Dendritic cell treated with granulocyte-macrophage colony-stimulating factor and Interleukin-4, amounts not matched to agents 40 ng/mL and 50 ng/mL, for 4 days (primary cell): ENCODE data around the gene ZNF23.

Source experiments
- H3K27ac Mint-ChIP-seq: one replicate; pipeline ENCODE4 v1.8.0; 2022; ENCODE audit warnings: mild to moderate bottlenecking, mixed read lengths
- H3K27me3 Mint-ChIP-seq: one replicate; pipeline ENCODE4 v1.8.0; 2022; ENCODE audit warnings: mild to moderate bottlenecking, mixed read lengths
- H3K36me3 Mint-ChIP-seq: one replicate; pipeline ENCODE4 v1.8.0; 2022; ENCODE audit warnings: low read depth, mixed read lengths
- H3K4me1 Mint-ChIP-seq: one replicate; pipeline ENCODE4 v1.8.0; 2022; ENCODE audit warnings: low read depth, mixed read lengths
- H3K4me3 Mint-ChIP-seq: one replicate; pipeline ENCODE4 v1.8.0; 2022; ENCODE audit warnings: mild to moderate bottlenecking, moderate library complexity, mixed read lengths
- H3K9me3 Mint-ChIP-seq: one replicate; pipeline ENCODE4 v1.8.0; 2022; ENCODE audit warnings: mixed read lengths
- intact Hi-C: fragments of 100-400 bp; cut with micrococcal nuclease; formaldehyde crosslinking; loops from one replicate; pipeline ENCODE4 v1.15.0; 2022

The ZNF23 gene

DNA sequence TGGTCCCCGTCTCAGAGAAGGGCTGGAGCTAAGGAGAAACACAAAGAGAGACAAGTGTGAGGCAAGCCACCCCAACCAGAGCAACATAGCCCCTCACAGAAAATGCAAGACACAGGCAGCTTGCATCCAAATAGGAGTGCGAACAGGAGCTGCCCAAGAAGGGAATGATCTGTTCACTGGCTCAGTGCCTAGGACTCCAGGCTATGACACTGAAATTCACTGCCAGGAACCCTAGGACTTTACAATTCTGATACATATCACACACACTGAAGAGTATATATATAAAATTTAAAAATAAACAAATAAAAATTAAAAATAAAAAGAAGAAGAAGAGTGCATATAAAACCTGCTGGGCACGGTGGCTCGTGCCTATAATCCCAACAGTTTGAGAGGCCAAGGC is 5.2 kb downstream of the ZNF23 start:
- Mint-ChIP-seq H3K27ac (no peak overlapping the region), H3K9me3 (peaks cover 43% of the 10 kb centered on the region), H3K4me3 (no peak overlapping the region), H3K36me3 (peaks cover 53% of the 10 kb centered on the region), H3K4me1 (no peaks in the 10 kb centered on the region), H3K27me3 (no peaks in the 10 kb centered on the region)
- intact Hi-C loops = no loop called here

- Mint-ChIP-seq H3K9me3 (peaks cover 79% of the 10 kb centered on the region), H3K4me3 (no peak overlapping the region), H3K27me3 (no peaks in the 10 kb centered on the region), H3K36me3 (peaks cover 83% of the 10 kb centered on the region), H3K4me1 (no peaks in the 10 kb centered on the region), H3K27ac (no peak overlapping the region)
- intact Hi-C loops = no loop called here
These were observed 9.0 kb downstream of the ZNF23 start for GRCh38 chr16:71453036-71453435.

DNA sequence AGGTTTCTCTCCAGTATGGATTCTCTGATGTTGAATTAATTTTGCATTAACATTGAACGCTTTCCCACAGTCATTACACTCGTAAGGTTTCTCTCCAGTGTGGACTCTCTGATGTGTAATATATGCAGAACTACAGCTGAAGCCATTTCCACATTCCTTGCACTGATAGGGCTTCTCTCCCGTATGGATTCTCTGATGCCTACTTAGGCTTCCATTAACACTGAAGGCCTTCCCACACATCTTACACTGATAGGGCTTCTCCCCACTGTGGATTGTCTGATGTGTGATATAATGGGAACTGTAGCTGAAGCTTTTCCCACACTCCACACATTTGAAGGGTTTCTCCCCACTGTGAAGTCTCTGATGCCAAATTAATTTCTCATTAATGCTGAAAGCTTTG is 13.0 kb downstream of the ZNF23 start:
- Mint-ChIP-seq H3K9me3 (peaks cover 87% of the 10 kb centered on the region), H3K4me1 (no peaks in the 10 kb centered on the region), H3K36me3 (peaks cover 55% of the 10 kb centered on the region), H3K27me3 (no peaks in the 10 kb centered on the region), H3K27ac (no peak overlapping the region), H3K4me3 (no peak overlapping the region)
- intact Hi-C loops = no loop called here

DNA sequence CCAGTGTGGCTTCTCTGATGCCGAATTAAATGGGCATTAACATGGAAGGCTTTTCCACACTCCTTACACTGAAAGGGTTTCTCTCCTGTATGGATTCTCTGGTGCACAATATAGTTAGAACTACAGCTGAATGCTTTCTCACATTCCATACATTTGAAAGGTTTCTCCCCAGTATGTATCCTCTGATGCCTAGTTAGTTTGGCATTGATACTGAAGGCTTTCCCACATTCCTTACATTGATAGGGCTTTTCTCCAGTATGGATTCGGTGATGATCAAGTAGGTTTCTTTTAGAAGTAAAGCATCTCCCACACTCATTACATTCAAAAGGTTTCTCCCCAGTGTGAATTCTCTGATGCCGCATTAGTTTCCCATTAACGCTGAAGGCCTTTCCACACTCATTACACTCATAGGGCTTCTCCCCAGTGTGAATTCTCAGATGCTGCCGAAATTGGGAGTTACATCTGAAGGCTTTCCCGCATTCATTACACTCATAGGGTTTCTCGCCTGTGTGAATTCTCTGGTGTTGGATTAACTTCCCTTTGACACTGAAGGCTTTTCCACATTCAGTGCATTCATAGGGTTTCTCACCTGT is 13.7 kb downstream of the ZNF23 start:
- Mint-ChIP-seq H3K4me3 (no peak overlapping the region), H3K36me3 (peaks cover 49% of the 10 kb centered on the region), H3K27me3 (no peaks in the 10 kb centered on the region), H3K4me1 (no peaks in the 10 kb centered on the region), H3K27ac (no peak overlapping the region), H3K9me3 (peaks cover 87% of the 10 kb centered on the region)
- intact Hi-C loops = no loop called here

DNA sequence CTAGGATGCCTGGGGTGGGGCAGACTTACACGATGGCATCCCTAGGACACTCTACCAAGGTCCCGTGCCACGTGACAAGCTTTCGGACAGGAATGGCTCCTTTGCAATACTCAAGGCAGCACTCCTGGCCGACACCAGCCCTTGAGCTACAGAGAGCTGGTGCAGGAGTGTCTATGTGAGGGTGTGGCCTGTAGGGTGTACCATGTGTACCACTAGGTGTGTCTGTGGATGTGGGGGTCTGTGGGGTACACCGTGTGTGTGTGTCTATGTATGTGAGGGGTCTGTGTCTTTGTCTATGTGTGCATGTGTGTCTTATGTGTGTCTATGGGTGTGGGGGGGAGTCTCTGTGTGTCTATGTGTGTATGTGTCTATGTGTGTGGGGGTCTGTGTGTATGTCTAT is 18.3 kb downstream of the ZNF23 start:
- no peak overlapping the region for H3K4me3 Mint-ChIP-seq
- H3K27me3 Mint-ChIP-seq = peaks cover 10% of the 10 kb centered on the region
- intact Hi-C loops = no loop called here
- peaks cover 2% of the 10 kb centered on the region for H3K36me3 Mint-ChIP-seq
- no peaks in the 10 kb centered on the region for H3K4me1 Mint-ChIP-seq
- no peak overlapping the region for H3K27ac Mint-ChIP-seq
- H3K9me3 Mint-ChIP-seq = peaks cover 51% of the 10 kb centered on the region

DNA sequence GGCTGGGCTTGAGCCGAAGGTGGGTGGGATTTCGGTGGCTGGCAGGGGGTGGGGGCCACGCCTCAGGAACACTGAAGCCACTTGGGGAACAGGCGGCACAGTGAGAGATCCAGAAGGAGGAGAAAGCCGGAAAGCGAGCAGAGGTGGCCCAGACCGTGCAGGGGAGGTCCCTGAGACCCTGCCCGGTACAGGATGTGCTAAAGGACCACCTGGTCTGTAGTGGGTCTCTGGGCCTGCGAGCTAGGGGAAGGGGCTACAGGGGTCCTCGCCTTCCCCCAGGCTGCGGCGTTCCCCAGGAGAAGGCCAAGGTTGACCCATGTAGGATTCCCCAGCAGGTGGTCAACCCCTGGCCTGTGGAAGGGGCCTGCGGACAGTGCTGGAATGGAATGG is 20.0 kb downstream of the ZNF23 start, which contains the start of gene TLE7:
TSS of gene TLE7 (minus strand) at position 4 of the 390 bp plus-strand sequence. CDS start 8,730 bp downstream, outside the sequence.
- intact Hi-C loops = no loop called here
- Mint-ChIP-seq H3K4me3 (no peak within 1 kb of the TSS), H3K27ac (no peak within 1 kb of the TSS), H3K27me3 (peaks cover 12% of the 10 kb centered on the region), H3K9me3 (peaks cover 39% of the 10 kb centered on the region), H3K36me3 (no peaks in the 10 kb centered on the region), H3K4me1 (no peaks in the 10 kb centered on the region)

GRCh38 chr16:71441348-71442050 is 20.5 kb downstream of the ZNF23 start:
- peaks cover 39% of the 10 kb centered on the region for H3K9me3 Mint-ChIP-seq

GRCh38 chr16:71440669-71441347 is 21.2 kb downstream of the ZNF23 start:
- intact Hi-C loops = no loop called here
- H3K4me3 Mint-ChIP-seq = no peak overlapping the region
- no peaks in the 10 kb centered on the region for H3K36me3 Mint-ChIP-seq
- H3K27me3 Mint-ChIP-seq = peaks cover 12% of the 10 kb centered on the region
- no peaks in the 10 kb centered on the region for H3K4me1 Mint-ChIP-seq
- H3K9me3 Mint-ChIP-seq = peaks cover 33% of the 10 kb centered on the region
- H3K27ac Mint-ChIP-seq = no peak overlapping the region

More at GRCh38 chr16:71441348-71442050, 20.5 kb downstream of the ZNF23 start:
- H3K4me3 Mint-ChIP-seq = no peak overlapping the region
- intact Hi-C loops = no loop called here
- H3K27me3 Mint-ChIP-seq = peaks cover 12% of the 10 kb centered on the region
- H3K36me3 Mint-ChIP-seq = no peaks in the 10 kb centered on the region
- no peaks in the 10 kb centered on the region for H3K4me1 Mint-ChIP-seq
- no peak overlapping the region for H3K27ac Mint-ChIP-seq

- Mint-ChIP-seq H3K36me3 (no peaks in the 10 kb centered on the region), H3K27ac (no peak overlapping the region), H3K9me3 (peaks cover 21% of the 10 kb centered on the region), H3K4me3 (no peak overlapping the region), H3K4me1 (no peaks in the 10 kb centered on the region), H3K27me3 (peaks cover 12% of the 10 kb centered on the region)
- intact Hi-C loops = no loop called here
These were observed 22.5 kb downstream of the ZNF23 start for GRCh38 chr16:71439523-71439922.

- H3K4me3 Mint-ChIP-seq = no peak overlapping the region
- no peak overlapping the region for H3K27ac Mint-ChIP-seq
- peaks cover 12% of the 10 kb centered on the region for H3K27me3 Mint-ChIP-seq
- intact Hi-C loops = no loop called here
- H3K36me3 Mint-ChIP-seq = no peaks in the 10 kb centered on the region
- H3K9me3 Mint-ChIP-seq = no peaks in the 10 kb centered on the region
- no peaks in the 10 kb centered on the region for H3K4me1 Mint-ChIP-seq
These were observed 25.6 kb downstream of the ZNF23 start for GRCh38 chr16:71436473-71436872.

DNA sequence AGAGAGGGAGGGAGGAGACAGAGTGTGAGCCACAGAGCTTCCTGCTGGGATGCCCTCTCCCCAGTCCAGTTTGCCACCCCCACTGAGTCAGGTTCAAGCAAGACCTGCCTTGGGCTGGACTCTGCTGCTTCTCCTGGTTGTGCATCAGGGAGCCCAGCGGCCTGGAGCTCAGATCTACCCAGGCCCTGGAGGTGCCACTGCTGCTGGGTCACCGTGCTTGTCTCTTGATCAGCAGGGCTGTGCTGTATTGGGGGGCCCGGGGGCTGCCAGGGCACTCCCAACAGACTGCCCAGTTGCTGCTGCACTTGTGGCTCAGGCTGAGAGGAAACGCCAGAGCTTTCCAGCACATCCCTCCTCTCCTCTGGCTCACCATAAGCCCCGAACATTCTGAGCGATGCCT is 29.1 kb downstream of the ZNF23 start:
- Mint-ChIP-seq H3K27ac (no peak overlapping the region), H3K4me1 (no peaks in the 10 kb centered on the region), H3K27me3 (peaks cover 14% of the 10 kb centered on the region), H3K36me3 (no peaks in the 10 kb centered on the region), H3K4me3 (no peak overlapping the region), H3K9me3 (no peaks in the 10 kb centered on the region)
- intact Hi-C loops = no loop called here

DNA sequence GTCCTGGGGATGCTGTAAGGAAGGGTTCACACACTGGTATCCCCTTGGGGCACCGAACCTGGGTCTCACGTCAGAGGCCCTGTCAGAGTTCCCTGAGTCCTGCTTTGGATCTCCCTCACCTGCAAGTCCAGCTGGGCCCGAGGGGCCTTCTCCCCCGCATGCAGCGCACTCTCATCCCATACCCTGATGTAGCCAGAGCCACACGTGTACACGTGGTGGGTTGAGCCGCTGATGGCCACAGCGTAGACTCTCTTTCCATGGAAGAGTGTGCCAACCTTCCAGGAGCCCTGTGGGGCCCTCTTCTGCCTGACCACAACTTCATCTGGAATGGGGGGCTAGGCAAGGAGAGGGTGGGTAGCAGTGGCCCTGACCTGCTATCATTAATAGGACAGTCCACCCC is 30.1 kb downstream of the ZNF23 start:
- H3K4me3 Mint-ChIP-seq = no peak overlapping the region
- no peaks in the 10 kb centered on the region for H3K9me3 Mint-ChIP-seq
- no peaks in the 10 kb centered on the region for H3K36me3 Mint-ChIP-seq
- peaks cover 20% of the 10 kb centered on the region for H3K27me3 Mint-ChIP-seq
- H3K4me1 Mint-ChIP-seq = no peaks in the 10 kb centered on the region
- no peak overlapping the region for H3K27ac Mint-ChIP-seq
- intact Hi-C loops = no loop called here

DNA sequence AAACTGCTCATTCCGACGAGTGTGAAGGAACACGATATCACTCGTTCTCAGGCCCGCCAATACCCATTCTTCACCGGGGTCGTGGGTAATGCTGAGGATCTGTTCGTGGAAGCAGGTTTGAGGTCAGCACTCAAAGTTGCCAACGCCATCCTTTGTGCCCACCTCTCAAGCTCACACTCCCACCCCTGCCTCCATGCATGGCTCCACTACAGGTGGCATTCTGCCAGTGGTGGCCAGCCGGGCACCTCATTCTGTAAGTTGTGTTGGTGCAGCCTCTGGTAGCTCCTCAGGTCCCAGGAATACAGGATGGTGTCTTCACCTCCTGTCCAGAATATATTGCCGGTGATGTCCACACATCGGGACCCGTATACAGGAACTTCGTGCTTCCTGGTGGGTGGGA is 30.9 kb downstream of the ZNF23 start:
- Mint-ChIP-seq H3K27me3 (peaks cover 28% of the 10 kb centered on the region), H3K36me3 (no peaks in the 10 kb centered on the region), H3K4me3 (no peak overlapping the region), H3K9me3 (no peaks in the 10 kb centered on the region), H3K4me1 (no peaks in the 10 kb centered on the region), H3K27ac (no peak overlapping the region)
- intact Hi-C loops = no loop called here

DNA sequence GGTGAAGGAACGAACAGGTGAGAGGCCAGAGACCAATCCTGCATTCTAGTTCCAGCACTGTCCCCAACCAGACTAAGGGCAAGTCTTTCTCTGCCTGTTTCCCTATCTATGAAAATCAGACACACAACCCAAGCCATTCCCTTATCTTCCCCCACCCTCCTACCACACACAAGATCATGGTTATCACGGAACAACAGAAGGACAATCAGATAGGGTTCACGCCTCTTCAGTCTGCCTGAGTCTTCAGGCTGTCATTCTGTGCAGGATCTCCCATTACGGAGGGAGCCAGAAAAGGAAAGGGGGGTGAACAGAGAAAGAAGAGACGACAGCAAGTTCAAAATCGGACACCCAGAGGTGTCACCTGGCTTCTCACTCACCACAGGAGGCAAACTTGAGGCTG is 31.3 kb downstream of the ZNF23 start:
- Mint-ChIP-seq H3K4me1 (no peaks in the 10 kb centered on the region), H3K4me3 (no peak overlapping the region), H3K36me3 (no peaks in the 10 kb centered on the region), H3K27ac (no peak overlapping the region), H3K9me3 (no peaks in the 10 kb centered on the region), H3K27me3 (peaks cover 32% of the 10 kb centered on the region)
- intact Hi-C loops = no loop called here
